HG03558 (cell line): ENCODE data around the gene SMIM3.

ENCODE experiments used
- ATAC-seq: cut with Tn5 transposase; IDR thresholded peaks from one replicate; pipeline ENCODE4 v1.9.1; 2021; ENCODE audit warnings: moderate number of reproducible peaks; ENCODE audit not compliant: unreplicated experiment; ENCODE audit errors: extremely low read depth

Gene SMIM3

DNA sequence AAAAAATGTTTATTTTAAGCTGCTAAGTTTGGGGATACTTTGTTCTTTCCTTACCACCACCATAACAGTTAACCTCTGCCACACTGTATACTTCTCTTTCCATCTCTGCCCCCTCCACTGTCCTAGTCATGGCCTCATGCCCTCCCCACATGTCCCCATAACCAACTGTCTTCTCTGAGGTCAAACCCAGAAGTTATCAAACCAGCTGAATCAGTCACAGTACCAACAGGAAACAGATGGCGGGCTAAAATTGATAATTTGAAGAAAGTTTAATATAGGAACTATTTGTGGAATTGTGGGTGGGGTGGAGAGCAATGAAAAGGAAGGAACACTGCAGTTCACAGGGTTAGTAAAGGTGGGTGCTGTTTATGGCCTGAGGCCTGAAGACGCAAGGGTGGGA is 14.0 kb upstream of the SMIM3 start:
- ATAC-seq, result no peak

DNA sequence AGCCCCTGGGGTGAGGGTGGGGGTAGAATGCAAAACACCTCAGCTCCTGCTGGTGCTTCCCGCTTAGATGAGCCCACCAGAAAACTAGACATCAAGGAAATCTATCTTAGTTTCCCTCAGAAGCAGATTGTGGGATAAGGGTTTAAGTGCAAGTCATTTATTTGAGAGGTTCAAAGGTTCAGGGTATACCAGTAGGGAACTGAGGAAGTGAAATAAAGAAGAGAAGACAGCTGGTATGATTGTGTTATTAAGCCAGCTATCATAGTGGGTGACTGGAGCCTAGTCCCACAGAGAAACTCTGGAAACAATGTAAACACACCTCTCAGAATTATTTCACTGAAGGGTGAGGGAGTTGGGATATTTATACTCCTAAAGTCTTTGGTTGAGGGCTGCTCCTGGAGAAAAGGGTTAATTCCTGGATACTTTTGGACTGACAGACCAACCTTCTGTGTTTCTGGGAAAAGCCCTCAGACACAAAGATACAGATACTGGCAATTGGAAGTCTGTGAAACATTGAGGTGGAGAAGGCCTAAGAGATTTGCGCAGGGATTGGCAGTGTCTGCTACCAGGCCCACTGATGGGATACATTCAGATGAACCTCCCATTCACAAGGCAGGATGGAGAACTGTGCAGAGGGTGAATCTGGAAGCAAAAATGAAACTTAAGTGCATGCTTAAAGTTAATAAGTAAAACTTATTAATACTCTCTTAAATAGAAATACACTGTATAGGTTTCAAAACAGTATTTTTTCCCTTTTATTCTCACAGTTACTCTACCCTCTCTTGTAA is 13.4 kb upstream of the SMIM3 start:
- ATAC-seq, result no peak

DNA sequence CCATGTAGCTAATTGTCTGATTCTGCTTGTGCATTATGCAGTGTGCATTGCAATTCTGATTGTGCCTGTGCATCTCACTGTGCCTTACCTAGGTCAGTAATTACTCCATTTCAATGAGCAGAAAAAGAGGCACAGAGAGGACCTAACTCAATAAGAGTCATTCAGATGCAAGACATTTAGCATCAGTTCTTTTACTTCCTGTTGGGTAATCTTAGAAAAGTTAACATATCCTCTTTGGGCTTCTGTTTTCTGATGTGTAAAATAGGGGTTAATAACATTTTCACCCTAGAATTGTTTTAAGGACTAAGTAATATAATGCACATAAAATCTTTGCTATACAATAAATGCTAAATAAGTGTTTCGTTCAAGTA is 12.8 kb upstream of the SMIM3 start:
- no peak for ATAC-seq

DNA sequence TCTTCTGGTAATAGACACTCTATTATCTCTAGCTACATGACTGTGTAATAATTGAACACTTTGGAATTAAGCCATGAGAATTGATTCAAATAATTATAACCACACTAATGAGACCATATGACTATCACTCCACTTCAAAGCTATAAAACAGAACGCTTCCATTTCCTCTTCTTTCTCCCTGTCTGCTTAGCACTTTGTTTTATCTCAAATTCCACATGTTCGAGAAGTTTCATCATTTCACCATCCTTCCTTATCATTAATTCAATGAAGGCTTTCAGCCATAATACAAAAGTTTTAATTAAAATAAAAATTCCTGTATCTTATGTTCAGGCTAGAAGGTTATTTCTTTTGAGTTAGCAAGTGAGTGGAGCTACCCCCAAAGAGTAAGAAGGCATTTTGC is 12.3 kb upstream of the SMIM3 start:
- ATAC-seq, result no peak

DNA sequence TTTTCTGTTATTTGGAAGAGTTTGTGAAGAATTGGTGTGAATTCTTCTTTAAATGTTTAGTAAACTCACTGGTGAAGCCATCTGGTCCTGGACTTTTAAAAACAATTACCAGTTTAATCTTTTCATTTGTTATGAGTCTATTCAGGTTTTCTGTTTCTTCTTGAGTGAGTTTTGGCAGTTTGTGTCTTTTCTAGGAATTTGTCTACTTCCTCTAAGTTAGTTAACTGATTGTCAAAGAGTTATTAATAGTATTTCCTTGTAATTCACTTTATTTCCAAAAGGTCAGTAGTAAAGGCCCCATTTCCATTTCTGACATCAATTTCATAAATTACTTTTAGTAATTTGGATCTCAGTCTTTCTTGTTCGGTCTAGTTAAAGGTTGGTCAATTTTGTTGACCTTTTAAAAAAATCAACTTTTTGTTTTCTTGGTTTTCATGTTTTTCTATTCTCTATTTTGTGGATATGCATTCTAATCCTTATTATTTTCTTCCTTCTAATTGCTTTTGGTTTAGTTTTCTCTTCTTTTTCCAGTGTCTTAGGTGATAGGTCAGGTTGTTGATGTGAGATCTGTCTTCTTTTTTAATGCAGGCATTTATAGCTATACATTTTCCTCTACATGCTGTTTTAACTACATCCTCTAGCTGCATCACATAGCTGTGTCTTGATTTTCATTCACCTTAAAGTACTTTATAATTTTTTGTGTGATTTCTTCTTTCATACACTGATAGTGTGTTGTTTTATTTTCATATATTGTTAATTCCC is 7.3 kb upstream of the SMIM3 start:
- ATAC-seq, result no peak

DNA sequence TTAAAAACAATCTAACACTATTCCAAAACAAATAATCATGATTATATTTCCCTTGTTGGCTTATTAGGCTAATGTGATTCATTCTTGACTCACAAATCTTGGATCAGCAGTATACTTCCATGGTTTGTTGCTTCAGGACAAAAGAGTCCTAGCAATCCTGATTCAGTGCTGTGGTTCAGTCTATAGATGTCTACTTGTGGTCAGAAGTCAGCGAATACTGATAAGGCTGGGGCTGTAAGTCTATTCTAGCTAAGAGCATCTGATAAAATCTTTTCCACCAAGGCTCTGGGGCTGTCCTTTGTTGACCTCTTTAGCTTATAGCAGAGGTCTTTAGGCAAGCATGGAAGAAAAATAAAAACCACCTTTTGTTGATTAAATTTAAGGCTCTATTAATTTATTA is 4.4 kb upstream of the SMIM3 start:
- ATAC-seq, result no peak

DNA sequence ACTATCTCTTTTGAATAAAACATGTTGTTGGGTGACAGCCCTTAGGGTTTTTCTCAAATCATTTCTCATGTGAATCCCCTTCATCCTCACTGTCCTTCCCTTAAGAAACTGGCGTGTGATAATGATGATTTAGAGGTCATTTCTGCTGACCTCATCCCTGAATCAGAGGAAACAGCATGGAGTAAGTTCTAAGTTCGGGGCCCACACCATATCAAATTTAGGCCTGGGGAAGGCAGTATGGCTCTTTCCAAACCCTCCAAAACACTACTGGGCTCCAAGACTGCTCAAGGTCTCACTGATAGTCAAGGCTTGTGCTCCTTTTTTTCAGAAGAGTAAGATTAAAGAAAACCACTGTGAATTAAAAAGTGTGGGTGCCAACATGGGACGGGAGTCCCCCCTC is 872 bp upstream of the SMIM3 start:
- no peak for ATAC-seq

DNA sequence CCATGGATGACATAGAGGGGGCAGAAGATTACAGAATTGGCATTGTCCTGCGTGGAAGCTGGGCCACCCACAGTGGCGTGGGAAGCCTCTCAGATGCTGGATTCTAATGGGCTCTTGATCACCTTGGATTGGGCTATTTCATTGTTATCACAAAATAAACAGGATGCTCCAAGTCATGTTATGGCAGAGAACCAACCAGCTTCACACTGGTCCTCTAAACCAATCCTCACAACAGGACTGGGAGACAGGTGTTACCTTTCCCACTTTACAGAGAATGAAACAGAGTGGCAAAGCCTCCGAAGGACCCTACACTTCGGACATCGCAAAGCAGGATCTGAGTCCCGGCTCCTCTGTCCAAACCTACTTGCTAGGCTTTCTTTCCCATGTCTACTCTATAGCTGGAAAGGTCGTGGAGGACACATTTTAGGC is 455 bp upstream of the SMIM3 start:
- no peak for ATAC-seq

DNA sequence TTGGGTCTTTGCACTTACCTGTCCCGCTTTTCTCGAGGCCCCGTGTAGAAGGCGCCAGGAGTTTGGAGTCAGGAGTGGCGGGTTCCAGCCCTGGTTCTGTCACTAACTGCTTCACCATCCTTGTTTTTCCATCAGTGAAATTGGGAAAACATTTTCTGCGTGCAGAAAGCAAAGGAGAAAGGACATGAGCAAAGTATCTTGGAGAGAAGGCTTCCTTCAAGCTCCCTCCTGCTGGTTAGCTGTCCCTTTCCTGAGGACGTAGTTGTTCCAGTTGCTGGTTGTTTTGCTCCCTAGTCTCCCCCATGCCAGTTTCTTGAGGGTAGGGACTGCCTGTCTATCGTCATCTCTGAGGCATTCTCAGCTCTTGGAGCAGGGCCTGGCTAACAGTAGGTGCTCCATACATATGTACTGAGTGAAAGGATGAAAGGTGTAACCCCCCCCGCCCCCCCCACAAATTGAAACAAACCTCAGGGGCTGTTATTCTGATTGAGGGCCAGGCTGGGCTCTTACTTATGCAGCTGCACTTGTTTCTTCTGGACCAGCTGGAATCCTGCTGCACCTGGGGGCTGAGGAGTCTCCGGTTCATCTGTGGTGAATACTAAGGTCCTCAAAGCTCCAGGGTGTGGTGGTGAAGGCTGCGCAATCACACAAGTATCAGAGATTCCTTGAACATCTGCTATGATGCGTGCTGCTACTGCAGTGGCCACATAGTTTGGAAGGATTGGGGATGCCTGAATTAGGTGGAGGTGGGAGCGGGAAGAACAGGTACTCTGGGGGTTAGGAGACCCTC is 1.0 kb downstream of the SMIM3 start:
- ATAC-seq, result no peak

DNA sequence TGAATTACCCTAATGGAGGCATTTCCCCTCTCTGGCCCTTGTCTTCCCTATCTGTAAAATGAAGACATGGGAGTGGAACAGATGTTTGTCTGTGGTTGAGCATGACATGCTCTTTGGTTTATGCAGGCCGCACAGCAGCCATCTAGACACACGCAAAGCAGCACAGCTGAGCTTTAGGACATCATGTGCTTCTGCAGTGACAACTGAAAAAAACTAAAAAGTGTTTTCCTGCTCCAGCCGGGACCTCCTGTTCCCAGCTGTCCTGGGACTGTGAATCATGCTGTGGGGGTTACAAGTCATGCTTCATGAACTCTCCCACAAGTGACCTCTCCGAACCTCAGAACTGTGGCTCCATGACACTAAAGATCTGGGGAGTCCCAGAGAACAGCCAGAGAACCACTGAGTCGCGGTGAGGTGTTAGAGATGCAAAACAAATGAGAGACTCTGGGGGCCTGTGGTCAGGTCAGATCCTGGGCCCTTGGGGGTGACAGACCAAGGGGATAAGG is 1.7 kb downstream of the SMIM3 start:
- ATAC-seq, result peak; percentile 37

DNA sequence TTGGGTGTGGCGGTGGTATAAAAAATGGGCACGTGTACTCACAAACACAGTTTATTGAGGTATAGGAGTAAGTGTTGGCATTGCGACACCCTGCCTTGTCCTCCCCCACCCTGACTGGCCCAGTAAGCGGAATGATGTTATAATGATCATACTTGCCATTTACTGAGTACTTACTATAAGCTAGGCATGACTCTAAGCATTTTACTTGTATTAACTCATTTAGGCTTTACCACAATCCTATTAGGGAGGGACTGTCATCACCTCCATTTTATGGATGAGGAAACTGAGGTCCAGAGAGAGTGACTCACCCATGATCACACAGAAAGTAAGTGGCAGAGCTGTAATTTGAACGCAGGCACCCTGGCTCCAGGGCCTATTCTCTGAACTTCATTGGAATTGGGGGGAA is 2.3 kb downstream of the SMIM3 start:
- no peak for ATAC-seq

DNA sequence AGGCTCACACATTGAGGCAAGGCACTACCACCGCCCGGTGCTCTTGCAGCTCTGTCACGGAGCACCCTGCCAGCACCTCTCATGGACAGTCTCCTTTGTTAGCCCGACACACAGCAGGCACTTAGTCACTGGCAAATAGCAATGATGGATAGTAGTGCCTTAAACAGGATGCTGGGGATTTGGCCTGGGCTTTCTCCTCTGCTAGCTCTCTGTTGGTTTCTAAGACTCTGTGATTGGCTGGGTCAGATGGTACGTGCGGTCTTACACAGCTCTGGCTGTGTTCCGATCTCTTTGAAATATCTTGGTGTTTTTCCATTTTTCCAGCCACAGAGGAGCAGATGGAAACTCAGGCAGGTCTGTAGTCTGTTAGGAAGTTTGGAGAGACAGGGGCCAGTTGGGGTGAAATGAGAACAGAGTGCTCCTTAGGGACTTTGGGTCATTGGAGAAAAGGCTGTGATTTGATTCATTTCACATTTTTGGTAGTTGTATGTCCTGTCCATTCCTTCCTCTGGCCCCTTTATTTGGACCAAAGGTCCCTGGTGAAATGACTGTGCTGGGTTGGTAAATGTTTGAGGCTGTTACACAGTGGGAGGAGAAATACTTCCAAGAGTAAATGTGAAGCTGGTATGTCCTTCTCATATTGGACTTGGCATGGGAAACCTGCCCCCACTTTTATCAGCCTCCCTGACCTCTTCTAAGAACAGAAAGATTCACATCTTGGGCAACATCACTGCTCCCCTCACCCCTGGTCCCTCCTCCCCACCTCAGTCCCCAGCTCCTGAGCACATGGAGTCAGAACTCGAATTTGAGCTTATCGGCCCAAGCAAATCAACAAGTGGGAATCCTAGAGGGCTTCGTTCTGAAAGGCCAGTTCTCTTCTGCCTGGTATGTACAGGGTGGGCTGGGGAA is 3.4 kb downstream of the SMIM3 start:
- no peak for ATAC-seq

DNA sequence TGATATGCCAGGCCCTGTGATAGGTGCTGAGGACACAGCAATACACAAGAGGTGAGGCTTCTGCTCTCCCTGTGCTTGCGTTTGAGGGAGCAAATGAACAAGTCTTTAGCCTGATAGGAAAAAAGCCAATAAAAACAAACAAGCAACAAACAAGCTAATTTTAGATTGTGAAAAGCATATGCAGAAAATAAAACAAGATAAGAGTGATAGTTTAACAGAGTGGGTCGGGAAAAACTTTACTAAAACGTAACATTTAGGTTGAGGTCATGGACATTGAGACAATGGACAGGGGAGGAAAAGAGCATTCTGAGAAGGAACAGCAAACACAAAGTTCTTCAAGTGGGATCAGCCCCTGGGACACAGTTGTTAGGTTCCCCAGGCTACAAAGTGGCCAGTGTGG is 4.3 kb downstream of the SMIM3 start:
- ATAC-seq, result no peak

DNA sequence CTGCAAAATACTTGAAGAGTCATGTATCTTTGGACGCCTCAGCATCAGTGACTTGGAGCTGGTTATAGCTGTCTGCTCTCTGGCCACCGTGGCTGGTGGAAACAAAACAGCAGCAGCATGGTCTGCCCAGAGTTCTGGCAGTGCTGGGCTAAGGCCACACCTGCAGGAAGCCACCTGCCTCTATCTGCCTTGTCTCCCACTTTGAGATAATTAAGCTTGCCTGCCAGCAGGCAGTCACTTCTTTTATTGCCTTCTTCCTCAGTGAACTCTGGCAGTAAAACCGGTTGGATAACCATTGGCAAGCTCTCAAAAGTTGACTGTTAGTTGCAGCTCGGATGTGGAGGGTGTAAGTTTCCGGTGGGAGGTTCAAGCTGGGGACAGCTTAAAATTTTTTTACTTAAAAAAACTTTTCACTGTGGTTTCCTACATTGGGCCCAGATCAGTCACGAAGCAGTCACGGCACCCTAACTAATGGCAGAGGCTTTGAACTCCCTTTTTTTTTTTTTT is 4.9 kb downstream of the SMIM3 start:
- peak; percentile 33 for ATAC-seq

DNA sequence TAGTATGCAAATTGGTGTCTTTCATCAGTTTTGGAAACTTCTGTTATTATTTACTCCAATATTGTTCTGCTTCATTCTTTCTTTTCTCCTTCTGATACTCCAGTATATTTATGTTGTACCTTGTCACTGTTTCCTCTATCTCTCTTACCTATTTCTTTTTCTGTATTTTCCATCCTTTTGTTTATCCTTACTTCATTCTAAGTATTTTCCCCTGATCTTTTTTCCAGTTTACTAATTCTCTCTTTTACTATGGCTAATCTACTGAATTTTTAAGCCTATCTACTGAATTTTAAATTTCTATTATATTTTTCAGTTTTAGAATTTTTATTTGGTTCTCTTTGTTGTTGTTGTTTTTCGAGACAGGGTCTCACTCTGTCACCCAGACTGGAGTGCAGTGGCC is 7.4 kb downstream of the SMIM3 start:
- ATAC-seq, result no peak

DNA sequence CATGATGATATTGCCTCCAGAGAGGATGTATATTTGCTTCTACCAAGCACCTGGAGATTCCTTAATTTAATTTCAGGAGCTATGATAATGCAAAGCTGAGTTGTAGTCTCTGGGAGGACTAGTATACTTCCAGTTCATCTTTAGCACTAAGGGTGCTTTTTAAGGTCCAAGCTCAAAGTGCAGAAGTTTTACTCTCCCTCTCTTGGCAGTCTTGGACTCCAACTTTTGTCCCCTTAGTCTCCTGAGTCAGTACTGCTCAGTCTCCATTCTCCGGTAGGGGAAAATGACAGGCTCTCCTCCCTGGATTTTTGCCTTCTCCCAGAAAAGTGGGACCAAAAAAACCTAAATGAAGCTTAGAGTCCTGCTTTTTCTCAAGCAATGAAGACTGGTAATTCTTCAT is 8.3 kb downstream of the SMIM3 start:
- no peak for ATAC-seq

DNA sequence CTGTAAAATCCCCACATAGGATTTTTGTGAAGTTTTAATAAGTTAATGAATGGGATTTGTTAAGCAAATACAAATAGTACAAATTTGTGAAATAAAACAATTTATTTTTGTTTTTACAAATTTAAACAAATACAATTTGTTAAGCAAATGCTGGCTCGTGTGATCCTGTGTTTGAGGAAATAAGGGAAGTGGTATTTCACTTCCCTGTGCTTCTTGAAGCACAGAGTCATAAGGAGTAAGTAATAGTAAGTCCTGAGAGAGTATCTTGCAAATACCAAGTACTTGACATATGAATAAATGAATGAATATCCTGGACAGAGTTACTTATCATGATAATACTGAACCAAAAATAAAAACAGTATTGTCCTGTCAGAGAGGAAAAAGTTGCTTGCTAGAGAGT is 9.1 kb downstream of the SMIM3 start:
- ATAC-seq, result no peak

DNA sequence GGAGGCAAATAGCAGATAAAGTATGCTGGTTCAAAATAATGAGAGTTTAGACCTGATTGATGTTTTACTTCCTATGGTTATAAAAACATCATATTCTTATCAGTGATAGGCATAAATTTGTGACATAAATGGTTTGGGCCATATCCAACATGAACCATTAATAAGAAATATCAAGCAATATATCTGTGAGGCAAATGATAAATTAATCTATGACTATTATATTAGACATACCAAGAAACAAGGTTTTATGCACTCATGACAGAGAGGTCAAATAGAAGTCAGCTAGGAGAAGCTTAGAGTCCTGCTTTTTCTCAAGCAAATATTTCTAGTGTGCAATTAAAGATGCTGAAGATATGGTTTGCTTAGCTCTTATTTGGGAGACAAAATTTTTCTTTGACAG is 10.4 kb downstream of the SMIM3 start:
- no peak for ATAC-seq

DNA sequence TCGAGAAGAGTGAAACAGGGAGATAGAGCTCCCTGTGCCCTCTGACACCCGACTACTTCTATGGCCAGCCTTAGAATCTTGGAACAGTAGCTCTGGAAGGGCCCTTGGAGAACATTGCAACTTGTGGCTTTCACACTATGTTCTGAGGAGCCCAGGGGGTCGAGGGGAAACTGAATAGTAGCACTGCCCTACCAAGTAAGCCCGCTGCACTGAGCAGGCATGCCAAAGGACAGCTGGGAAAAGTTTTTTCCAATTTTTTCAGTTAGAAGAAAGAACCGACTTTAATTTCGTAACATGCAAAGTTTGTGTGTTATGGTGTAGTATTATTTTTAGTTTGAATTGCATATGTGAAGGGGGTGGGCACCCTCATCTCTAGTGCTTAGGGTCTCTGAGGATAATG is 10.9 kb downstream of the SMIM3 start:
- ATAC-seq, result no peak
